22Rv1 (cell line): ENCODE data around the gene DNMBP.

Source experiments
- CTCF ChIP-seq: fragments of 450-650 bp; IDR thresholded peaks from 2 replicates; pipeline ENCODE4 v1.5.1; 2017; ENCODE audit warnings: mild to moderate bottlenecking
- ZFX ChIP-seq: fragments of 450-650 bp; IDR thresholded peaks from 2 replicates; pipeline ENCODE4 v1.6.1; 2017; ENCODE audit warnings: antibody characterized with exemption, borderline replicate concordance

- TF ChIP-seq CTCF (no peak), ZFX (no peak)
Measured at GRCh38 chr10:99895867-99896266, 113.9 kb downstream of the DNMBP start.
